ENCODE measurements around the gene HNRNPH1.

Gene HNRNPH1

DNA sequence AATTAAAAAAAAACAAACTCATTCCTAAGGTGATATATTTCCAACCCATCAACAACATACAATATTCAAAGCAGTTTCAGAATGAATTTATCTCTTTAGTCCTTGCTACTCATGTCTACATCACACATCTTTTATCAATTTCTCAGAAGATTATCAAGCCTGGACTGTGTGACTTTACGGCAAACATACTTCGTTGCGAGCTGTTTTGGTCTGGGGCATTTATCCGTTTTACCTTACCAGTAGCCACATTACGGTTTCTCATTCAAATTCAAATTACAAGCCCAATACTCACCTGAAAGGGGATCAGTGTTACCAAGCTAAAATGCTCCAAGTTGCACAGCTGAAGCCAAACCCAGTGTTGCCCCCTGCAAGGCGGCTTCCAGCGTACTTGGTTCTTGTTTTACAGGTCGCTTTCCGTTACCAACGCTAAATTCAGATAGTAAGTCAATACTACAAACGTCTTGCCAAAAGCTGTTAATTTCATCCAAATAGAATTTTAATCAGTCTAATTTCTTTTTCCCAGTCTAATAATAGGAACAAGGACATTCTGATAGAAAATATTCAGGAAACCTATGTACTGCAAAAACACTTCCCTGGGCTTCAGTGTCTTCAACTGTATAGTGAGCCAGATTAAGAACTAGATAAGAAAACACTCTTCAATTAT is 1.8 kb downstream of the HNRNPH1 start:
- DNase-seq (ENCODE audit: low read depth in 2 of 2), result no peak

DNA sequence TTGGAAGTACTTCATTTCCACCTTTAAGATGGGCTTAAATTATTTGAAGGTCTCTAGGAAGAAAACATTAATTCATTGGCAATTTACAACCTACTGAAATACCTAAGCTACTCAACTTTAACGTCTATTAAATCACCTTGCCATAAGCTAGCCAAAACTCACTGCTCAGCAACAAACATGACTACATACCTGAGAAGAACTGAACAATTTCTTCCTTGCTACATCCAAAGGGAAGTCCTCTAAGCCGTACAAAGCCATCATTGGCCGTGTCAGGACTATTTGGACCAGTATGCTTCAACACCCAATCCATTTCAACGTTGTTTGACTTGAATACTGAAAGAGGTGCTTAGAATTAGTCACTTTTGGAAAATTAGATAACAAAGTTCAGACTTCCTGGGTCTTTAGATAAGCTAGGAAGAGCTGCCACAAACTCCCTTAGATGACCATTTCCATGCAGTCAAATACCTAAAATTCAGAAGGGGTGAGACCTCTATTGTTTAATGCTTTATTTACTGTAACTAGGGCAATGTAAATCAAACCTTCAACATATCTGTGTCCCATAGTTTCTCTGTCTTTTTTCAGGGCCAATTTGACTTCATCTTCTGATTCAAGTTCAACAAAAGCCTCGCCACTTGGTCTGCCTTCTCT is 2.6 kb downstream of the HNRNPH1 start:
- no peak for DNase-seq (ENCODE audit: low read depth in 2 of 2)

DNA sequence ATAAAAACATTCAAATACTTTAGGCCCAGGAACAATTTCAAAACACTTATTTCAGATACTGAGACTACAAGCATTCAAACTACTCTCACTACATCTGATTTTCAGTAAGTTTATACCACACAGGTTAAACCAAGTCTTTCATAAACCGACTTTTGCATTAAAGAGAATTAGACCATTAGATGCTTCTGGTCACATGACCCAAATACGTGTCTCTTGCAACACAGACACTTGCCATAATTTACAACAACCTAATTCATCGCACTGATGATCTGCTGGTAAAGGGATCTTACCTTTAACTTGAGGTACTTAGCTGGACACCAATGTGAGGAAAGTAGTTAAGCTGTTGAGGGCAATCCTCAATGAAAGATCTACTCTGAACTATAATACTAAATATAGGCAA is 3.2 kb downstream of the HNRNPH1 start:
- DNase-seq (ENCODE audit: low read depth in 2 of 2), result no peak

DNA sequence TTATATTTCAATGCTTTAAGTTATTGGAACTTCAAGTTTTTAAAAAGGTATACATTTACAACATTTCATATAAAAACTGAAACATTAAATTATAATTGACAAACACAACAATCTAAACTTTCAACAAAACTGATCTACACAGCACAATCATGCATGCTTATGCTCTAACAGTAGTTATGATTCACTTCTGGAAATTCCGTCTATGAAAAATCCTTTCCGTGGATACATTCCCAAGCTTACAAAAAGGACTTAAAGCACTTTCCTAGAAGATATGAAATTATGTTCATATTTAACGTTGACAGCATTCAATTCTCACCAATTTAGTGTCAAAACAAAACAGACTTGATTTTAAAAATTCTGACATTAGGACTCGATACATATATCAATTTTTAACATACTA is 3.7 kb downstream of the HNRNPH1 start:
- DNase-seq (ENCODE audit: low read depth in 2 of 2), result no peak

DNA sequence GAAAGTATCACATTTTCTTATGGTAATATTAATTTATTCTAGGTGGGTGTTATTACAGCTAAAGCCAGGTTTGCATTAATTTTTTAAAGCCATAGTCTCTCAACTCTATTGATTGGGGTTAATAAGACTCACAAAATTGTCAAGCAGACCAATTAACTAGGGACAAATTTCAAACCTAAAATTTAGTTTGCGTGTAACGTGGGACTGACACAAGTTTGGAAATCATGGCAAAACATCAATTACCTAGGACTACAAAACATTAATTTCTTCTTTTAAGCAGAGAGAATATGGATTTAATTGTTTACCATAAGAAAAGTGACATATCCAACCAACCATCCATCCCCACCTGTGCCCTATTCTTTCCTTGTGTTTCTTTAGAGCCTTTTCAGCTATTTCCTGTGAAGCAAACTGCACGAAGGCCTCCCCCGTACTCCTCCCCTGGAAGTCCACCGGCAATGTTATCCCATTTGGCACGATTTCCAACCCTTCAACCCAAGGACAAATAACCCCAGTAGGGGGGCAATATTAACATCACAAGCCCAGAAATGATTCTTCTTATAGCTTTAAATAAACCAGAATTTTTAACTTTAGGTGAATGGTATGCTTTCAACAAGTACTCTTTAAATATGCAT is 4.4 kb downstream of the HNRNPH1 start:
- DNase-seq (ENCODE audit: low read depth in 2 of 2), result no peak

DNA sequence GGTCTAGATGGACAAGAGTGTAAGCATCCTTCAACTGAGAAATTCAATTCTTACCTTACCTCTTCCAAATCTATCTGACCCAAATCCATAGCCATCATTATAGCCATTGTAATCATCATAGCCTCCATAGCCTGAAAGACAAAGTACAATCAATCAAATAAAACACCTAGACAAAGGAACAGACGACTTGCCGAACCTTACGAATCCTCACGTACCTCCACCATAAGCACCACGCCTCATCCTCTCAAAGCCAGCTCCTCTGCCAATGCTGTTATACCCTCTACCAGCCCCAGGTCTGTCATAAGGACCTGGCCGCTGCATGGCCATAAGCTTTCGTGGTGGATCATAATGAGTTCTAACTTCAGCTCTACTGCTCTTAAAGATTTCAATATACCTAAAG is 5.5 kb downstream of the HNRNPH1 start:
- DNase-seq (ENCODE audit: low read depth in 2 of 2), result no peak

DNA sequence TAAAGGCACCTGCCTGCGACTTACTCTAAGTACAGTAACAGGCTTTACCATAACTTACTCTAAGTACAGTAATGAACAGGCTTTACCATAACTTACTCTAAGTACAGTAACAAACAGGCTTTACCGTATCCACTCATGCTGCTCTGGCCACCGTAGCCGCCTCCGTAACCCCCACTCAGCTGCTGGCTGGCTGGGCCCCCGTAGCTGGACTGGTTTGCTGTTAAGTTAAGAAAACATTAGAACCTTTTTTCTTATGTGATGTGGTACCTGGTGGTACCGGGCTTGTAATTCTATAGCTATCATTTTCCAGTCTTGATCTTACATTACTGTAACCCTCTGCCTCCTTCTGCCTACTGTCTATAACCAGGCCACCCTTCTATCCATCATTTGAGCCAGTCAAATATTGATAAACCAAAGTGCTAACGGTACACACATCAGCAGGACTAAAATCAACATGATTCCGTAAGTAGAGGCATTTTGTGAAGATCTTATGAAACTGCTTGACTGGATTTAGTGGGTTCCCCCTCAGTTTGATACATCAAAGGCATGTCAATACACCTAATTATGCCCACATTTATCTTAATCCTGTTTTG is 7.4 kb downstream of the HNRNPH1 start:
- DNase-seq (ENCODE audit: low read depth in 2 of 2), result no peak

DNA sequence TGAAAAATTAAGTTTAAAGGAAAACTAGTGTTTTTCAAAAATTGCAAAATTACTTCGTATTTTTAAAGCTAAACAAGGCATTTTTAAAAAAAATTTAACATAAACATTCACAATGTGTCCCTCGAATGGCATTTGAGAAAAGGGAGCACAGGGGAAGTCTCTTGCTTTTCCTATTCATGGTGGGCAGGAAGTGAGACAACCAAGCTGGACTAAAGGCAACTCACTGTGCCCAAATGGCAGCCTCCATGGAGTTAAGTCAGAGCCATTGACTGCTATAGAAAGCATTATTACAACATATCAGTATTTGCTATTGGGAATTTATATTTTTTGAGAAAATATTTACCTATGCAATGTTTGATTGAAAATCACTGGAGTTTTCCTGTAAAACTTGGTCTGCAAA is 8.3 kb downstream of the HNRNPH1 start:
- no peak for DNase-seq (ENCODE audit: low read depth in 2 of 2)

DNA sequence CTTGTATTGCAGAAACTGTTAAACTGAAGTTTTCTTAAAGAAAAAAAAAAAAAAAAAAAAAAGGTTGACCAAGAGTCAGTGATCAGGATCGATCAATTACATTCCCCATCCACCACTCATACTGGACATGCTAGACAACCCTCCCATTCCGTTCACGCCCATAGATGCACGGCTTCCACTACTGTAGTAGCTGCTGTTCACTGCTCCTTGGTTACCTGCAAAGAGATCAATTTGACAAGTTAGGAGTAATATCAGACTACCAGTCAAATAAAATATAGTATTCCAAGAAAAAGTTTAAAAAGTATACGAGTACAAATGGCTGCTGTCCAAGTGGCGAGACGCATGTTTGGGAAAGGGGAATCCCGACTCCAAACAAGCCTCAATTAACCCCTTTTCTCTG is 8.7 kb downstream of the HNRNPH1 start:
- DNase-seq (ENCODE audit: low read depth in 2 of 2), result no peak

DNA sequence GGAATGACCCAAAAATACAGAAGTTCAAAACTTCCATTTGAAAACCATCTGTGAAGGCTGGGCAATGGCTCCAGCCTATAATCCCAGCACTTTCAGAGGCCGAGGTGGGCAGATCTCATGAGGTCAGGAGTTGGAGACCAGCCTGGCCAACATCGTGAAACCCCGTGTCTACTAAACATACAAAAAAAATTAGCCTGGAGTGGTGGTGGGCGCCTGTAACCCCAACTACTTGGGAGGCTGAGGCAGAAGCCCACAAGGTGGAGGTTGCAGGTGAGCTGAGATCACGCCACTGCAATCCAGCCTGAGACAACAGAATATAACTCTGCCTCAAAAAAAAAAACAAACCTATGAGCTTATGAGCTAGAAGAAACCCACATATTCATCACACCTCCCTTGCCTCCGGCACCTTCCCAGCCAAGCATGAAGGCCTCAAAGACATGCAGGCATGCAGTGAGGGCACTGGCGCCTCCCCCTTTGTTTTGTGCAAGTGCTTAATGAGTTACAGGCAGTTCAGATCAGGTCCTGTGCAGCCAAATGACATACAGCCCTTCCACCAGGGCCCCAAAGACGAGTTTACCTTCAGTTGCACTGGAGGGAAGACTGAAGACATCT is 9.9 kb downstream of the HNRNPH1 start:
- DNase-seq (ENCODE audit: low read depth in 2 of 2), result no peak

DNA sequence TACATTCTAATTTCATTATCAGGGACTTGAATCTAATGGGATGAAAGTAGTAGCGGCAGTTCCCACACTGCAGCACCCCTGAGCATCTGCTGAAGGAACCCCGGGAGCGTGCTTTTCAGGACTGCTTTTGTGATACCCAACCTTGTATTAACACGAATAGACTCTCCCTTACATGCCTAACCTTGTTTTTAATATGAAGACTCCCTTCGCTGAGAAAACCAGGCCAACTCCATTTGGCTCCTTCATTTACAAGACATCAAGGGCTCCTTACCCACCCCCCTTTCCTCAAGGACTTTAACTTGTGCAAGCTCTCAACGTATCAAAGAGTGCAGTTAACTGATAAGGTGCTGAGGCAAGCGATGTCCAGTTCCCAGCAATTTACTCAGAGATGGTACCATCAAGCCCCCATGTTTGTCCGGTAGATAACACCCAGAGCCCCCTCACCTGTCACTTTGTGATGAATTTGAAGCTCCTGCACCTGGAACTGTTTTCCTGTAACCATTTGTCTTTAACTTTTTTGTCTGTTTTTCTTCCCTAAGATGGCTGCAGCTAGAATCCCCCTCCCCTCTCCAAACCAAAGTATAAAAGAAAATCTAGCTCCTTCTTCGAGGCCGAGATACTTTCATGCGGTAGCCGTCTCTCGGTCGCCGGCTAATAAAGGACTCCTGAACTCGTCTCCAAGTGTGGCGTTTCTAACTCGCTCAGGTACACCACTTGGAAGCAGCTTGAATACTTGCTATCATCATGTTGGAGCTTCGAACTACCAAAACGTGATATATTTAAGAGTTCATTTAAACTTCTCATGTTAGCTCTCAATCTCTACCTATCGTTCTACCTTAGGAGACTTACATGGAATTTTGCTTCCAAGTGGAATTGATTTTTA is 10.7 kb downstream of the HNRNPH1 start:
- no peak for DNase-seq (ENCODE audit: low read depth in 2 of 2)

DNA sequence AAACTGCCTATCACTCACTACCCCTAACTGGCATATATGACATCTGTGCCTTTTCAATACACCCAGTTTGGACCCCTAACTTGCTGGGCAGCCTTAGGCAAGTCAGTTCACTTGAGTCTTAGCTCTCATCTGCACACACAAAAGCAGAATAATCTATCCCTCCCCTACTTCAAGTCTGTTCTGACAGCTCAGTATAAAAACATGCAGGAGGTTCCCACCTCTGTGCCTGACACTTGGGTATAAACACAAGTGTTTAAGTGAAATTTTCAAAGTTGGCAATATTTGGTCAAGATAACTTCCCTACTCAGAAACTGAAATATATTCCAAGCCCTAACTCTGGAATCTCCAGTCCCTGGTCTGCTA is 12.6 kb downstream of the HNRNPH1 start:
- DNase-seq (ENCODE audit: low read depth in 2 of 2), result no peak

DNA sequence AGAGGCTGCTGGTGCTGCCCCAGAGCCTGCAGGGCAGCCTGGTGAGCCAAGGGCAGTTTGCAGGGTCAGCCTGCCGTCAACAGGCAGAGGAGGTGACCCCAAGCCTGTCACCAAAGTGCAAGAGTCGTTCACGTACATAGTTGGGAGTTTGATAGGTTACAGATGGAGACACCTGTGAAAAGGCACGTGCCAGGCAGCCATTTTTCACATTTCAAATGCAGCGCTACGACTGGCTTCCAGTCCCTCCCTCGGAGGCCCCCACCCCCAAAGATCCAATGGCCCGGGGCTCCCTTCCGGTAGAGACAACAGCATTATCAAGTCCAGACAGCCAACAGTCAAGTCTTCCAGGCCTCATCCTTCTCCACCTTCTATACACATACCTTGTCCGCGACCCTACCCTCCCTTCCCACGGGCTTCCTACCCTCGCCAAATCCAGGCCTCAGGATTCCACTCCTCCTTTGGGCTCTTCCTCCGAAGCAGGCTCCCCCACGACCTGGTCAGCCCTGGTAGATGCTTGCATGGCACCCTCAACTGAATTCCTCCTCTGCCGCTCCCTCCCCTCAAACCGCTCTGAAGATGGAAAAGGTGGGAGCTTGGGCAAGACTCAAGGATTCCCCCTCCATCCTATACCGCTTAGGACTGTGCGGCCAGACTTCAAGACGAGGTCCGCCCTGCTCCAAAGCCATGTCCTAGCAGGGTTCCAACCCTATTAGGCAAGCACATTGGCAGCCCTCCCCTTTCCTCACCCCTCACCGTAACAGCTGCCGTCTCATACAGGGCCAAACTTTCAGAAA is 13.2 kb downstream of the HNRNPH1 start:
- DNase-seq (ENCODE audit: low read depth in 2 of 2), result no peak

DNA sequence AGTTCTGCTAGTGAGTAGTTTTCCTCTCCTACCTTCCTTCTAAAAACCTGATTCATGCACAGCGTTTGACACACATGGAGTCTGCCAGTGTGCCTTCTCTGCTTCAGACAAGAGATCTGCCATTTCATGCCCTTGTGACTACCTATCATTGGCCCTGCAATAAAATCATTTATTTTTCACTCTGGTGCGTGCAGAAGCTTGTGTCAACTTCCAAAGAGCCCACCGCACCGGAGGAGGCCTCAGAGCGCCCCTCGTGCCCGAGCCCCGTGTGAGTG is 13.7 kb downstream of the HNRNPH1 start:
- no peak for DNase-seq (ENCODE audit: low read depth in 2 of 2)

DNA sequence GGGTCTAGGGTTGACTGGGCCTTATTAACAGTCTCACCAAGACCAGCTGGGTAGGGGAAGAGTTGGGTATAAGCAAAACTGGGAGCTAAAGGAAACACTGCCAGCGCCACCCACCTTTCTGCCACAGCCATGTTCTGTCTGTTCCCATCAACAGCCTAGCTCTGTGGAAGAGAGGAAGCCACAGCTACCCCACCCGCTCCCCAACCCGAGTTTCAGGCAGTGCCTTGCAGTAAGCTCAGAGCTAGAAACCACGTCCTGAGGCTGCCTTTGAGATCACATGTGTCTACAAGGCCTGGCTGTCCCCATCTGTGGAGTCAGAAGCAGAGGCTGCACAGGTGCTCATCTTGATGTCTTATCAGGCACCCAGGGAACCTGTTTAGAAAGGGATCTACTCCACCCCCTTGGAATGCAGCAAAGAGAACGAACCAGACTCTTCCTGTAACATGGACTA is 15.3 kb downstream of the HNRNPH1 start:
- no peak for DNase-seq (ENCODE audit: low read depth in 2 of 2)

DNA sequence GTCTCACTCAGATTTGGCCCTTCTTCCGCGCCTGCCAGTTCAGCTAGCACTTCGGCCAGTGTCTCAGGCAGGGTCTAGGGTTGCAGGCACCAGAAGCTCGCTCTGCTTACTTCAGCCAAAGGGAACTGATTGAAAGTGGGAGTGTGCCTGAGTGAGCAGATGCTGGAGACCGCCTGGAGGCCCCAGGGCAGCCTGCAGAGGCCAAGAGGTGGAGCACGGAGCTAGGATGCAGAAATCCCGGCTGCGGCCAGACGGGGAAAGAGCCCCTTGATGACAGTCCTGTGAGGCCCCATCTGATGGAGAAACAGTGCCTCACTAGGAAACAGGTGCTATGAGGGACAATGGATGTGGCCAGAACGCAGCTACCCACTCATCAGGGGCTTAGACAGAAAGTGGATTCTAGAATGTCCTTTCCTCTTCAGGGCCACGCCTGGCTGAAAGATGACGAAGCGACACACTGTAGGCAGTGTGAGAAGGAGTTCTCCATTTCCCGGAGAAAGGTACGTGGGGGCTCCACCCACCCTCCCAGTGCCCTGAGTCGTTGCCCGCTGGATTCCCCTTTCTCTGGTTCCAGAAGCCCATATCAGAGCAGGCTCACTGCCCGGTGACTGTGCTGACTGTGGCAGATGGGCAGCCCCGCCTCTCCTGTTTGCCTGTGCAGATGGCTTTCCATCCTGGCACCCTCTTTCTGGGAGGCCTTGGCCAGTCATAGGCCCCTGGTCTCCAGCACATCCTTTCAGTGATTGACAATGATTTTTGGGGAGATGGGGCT is 16.1 kb downstream of the HNRNPH1 start:
- DNase-seq (ENCODE audit: low read depth in 2 of 2), result no peak

DNA sequence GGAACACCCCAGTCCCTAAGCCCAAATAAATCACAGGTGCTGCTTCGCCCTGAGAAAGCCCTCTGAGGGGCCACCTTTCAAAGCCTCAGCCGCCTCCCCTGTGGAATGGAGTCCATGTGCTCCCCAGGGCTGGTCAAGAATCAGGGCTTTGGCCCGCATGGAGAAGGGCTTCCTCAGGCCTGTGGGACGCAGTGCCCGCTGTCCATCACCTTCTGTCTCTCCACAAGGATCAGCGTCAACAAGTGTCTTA is 16.6 kb downstream of the HNRNPH1 start:
- no peak for DNase-seq (ENCODE audit: low read depth in 2 of 2)

DNA sequence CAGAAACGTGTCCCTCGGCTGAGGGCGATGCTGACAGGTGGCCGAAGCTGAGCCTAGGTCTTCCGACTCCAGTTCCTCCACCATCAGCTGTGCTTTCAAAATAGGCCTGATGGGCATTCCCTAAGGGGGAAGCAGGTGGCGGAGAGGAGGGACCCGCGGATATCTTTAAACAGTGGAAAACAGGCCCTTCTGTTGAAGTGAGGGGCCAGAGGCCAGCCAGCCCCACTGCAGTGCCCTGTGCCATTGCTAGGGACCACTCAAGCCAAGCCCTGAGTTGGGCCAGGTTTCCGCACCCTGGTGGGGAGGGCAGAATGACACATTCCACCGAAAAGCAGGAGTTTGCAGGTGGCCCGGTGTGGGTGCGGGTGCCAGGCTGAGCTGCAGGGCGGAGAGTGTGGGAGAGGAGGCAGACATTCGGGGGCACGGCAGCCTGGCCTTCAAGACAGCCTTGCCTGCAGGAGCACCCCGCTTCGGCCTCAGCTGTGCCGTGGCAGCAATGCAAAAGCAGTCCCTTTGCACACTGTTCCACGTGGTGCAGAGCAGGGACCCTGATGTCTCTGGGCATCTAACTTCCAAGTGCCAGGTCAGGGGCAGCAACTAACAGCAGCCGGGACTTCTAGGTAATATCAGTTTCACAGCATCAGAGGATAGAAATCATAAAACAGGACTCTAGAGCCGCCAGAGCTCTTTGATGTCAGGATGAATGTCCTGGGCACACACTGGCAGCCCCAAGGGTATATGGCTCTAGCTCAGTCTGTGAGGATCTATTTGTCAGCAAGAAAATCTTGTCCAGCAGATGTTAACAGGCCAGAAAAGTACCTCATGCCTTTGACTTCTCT is 17.2 kb downstream of the HNRNPH1 start:
- DNase-seq (ENCODE audit: low read depth in 2 of 2), result no peak

DNA sequence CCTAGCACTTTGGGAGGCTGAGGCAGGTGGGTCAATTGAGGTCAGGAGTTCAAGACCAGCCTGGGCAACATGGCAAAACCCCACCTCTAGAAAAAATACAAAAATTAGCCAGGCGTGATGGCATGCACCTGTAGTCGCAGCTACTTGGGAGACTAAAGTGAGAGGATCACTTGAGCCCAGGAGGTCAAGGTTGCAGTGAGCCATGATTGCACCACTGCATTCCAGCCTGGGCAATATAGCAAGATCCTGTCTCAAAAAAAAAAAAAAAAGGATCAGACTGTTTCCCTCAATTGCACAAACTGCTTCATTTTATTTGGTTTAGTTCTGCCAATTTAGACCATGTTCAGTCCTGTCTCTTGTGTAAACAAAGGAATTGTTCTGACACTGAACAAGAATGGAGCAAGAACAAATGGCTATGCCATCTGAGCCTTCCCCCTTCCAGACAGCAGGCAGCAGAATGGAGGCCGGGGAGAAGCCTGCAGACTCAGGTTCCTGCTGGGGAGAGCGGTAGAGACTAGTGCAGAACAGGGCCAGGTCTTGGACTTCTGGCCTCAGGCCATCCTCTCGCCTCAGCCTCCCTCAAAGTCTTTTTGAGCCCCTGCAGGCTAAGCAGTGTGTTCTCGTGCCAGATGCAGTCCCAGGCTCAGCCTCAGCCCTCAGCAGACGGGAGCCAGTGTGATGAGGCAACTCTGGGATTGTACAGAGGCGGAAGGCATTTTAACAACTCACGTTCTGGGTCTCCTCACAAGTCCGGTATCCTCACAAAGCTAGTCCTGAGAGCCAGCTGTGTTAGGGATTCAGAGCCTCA is 18.2 kb downstream of the HNRNPH1 start:
- DNase-seq (ENCODE audit: low read depth in 2 of 2), result no peak

Data from fibroblast of skin of left biceps (primary cell).